ENCODE measurements around the gene ITGB4. TPM values are rescaled to one million over a fixed set of nuclear protein-coding genes. Genes with fewer than 3 reads are reported as not detected.

ITGB4 gene
- total RNA-seq, 2 experiments from 2014 or later, result 0.64 to 1.4 TPM

GRCh38 chr17:75692976-75693375, 28.3 kb upstream of the ITGB4 start:
- no peak overlapping the region for H3K4me3 Mint-ChIP-seq
- H3K4me1 Mint-ChIP-seq, result peaks cover 47% of the 10 kb centered on the region
- DNase-seq, result no peak
- no peaks in the 10 kb centered on the region for H3K27me3 Mint-ChIP-seq
- H3K9me3 Mint-ChIP-seq, result no peaks in the 10 kb centered on the region
- H3K27ac Mint-ChIP-seq, result no peak overlapping the region
- H3K36me3 Mint-ChIP-seq, result peaks cover 13% of the 10 kb centered on the region

- H3K9me3 Mint-ChIP-seq, result no peaks in the 10 kb centered on the region
- no peaks in the 10 kb centered on the region for H3K27me3 Mint-ChIP-seq
- no peak for DNase-seq
- no peak overlapping the region for H3K27ac Mint-ChIP-seq
- no peak overlapping the region for H3K4me3 Mint-ChIP-seq
- peaks cover 15% of the 10 kb centered on the region for H3K36me3 Mint-ChIP-seq
- H3K4me1 Mint-ChIP-seq, result peaks cover 39% of the 10 kb centered on the region
Observed at GRCh38 chr17:75693500-75694481, 27.5 kb upstream of the ITGB4 start.

GRCh38 chr17:75694536-75694935, 26.7 kb upstream of the ITGB4 start:
- H3K4me1 Mint-ChIP-seq, result peaks cover 32% of the 10 kb centered on the region
- no peak for DNase-seq
- no peaks in the 10 kb centered on the region for H3K27me3 Mint-ChIP-seq
- H3K9me3 Mint-ChIP-seq, result no peaks in the 10 kb centered on the region
- H3K36me3 Mint-ChIP-seq, result peaks cover 12% of the 10 kb centered on the region
- no peak overlapping the region for H3K27ac Mint-ChIP-seq
- H3K4me3 Mint-ChIP-seq, result no peak overlapping the region

GRCh38 chr17:75695141-75695829, 26.0 kb upstream of the ITGB4 start:
- peak overlapping the region; percentile 22 for H3K27ac Mint-ChIP-seq

GRCh38 chr17:75695830-75696271, 25.4 kb upstream of the ITGB4 start:
- DNase-seq, result no peak
- H3K4me1 Mint-ChIP-seq, result peaks cover 21% of the 10 kb centered on the region
- H3K27me3 Mint-ChIP-seq, result no peaks in the 10 kb centered on the region
- peaks cover 5% of the 10 kb centered on the region for H3K36me3 Mint-ChIP-seq
- no peak overlapping the region for H3K27ac Mint-ChIP-seq
- no peak overlapping the region for H3K4me3 Mint-ChIP-seq
- H3K9me3 Mint-ChIP-seq, result no peaks in the 10 kb centered on the region

More at GRCh38 chr17:75695141-75695829, 26.0 kb upstream of the ITGB4 start:
- peaks cover 26% of the 10 kb centered on the region for H3K4me1 Mint-ChIP-seq
- H3K36me3 Mint-ChIP-seq, result peaks cover 11% of the 10 kb centered on the region
- no peak overlapping the region for H3K4me3 Mint-ChIP-seq
- no peak for DNase-seq
- no peaks in the 10 kb centered on the region for H3K9me3 Mint-ChIP-seq
- no peaks in the 10 kb centered on the region for H3K27me3 Mint-ChIP-seq

- Mint-ChIP-seq H3K27me3 (no peaks in the 10 kb centered on the region), H3K4me3 (no peak overlapping the region), H3K9me3 (no peaks in the 10 kb centered on the region), H3K4me1 (peaks cover 5% of the 10 kb centered on the region), H3K36me3 (peaks cover 3% of the 10 kb centered on the region), H3K27ac (no peak overlapping the region)
- DNase-seq, result no peak
Observed at GRCh38 chr17:75697651-75698291, 23.5 kb upstream of the ITGB4 start.

- Mint-ChIP-seq H3K4me3 (no peak overlapping the region), H3K4me1 (peaks cover 5% of the 10 kb centered on the region), H3K9me3 (no peaks in the 10 kb centered on the region), H3K27ac (no peak overlapping the region), H3K36me3 (peaks cover 3% of the 10 kb centered on the region), H3K27me3 (no peaks in the 10 kb centered on the region)
- DNase-seq, result no peak
Observed at GRCh38 chr17:75698659-75699058, 22.6 kb upstream of the ITGB4 start.

- H3K27ac Mint-ChIP-seq, result no peak overlapping the region
- H3K27me3 Mint-ChIP-seq, result no peaks in the 10 kb centered on the region
- DNase-seq, result no peak
- H3K36me3 Mint-ChIP-seq, result peaks cover 9% of the 10 kb centered on the region
- no peaks in the 10 kb centered on the region for H3K9me3 Mint-ChIP-seq
- H3K4me3 Mint-ChIP-seq, result no peak overlapping the region
- peaks cover 2% of the 10 kb centered on the region for H3K4me1 Mint-ChIP-seq
Observed at GRCh38 chr17:75701288-75701687, 20.0 kb upstream of the ITGB4 start.

- H3K27me3 Mint-ChIP-seq, result no peaks in the 10 kb centered on the region
- H3K4me1 Mint-ChIP-seq, result no peaks in the 10 kb centered on the region
- H3K27ac Mint-ChIP-seq, result no peak overlapping the region
- no peak overlapping the region for H3K4me3 Mint-ChIP-seq
- peaks cover 12% of the 10 kb centered on the region for H3K36me3 Mint-ChIP-seq
- no peak for DNase-seq
- H3K9me3 Mint-ChIP-seq, result no peaks in the 10 kb centered on the region
Observed at GRCh38 chr17:75703191-75703590, 18.1 kb upstream of the ITGB4 start.

GRCh38 chr17:75703591-75703990, 17.7 kb upstream of the ITGB4 start:
- no peaks in the 10 kb centered on the region for H3K4me1 Mint-ChIP-seq
- H3K27ac Mint-ChIP-seq, result no peak overlapping the region
- no peak for DNase-seq
- H3K36me3 Mint-ChIP-seq, result peaks cover 12% of the 10 kb centered on the region
- no peaks in the 10 kb centered on the region for H3K9me3 Mint-ChIP-seq
- H3K27me3 Mint-ChIP-seq, result no peaks in the 10 kb centered on the region
- H3K4me3 Mint-ChIP-seq, result no peak overlapping the region

- Mint-ChIP-seq H3K27me3 (no peaks in the 10 kb centered on the region), H3K27ac (no peak overlapping the region), H3K9me3 (no peaks in the 10 kb centered on the region), H3K4me1 (no peaks in the 10 kb centered on the region), H3K36me3 (peaks cover 9% of the 10 kb centered on the region), H3K4me3 (no peak overlapping the region)
- no peak for DNase-seq
Observed at GRCh38 chr17:75704963-75705875, 16.0 kb upstream of the ITGB4 start.

- no peaks in the 10 kb centered on the region for H3K9me3 Mint-ChIP-seq
- H3K27me3 Mint-ChIP-seq, result no peaks in the 10 kb centered on the region
- no peak for DNase-seq
- no peaks in the 10 kb centered on the region for H3K4me1 Mint-ChIP-seq
- peaks cover 9% of the 10 kb centered on the region for H3K36me3 Mint-ChIP-seq
- no peak overlapping the region for H3K27ac Mint-ChIP-seq
- H3K4me3 Mint-ChIP-seq, result no peak overlapping the region
Observed at GRCh38 chr17:75706042-75706728, 15.1 kb upstream of the ITGB4 start.

GRCh38 chr17:75707079-75707571, 14.1 kb upstream of the ITGB4 start:
- no peak for DNase-seq
- Mint-ChIP-seq H3K36me3 (peaks cover 9% of the 10 kb centered on the region), H3K4me3 (no peak overlapping the region), H3K27me3 (no peaks in the 10 kb centered on the region), H3K9me3 (no peaks in the 10 kb centered on the region), H3K27ac (peak overlapping the region; percentile 38), H3K4me1 (no peaks in the 10 kb centered on the region)

GRCh38 chr17:75712446-75712845, 8.8 kb upstream of the ITGB4 start:
- H3K4me3 Mint-ChIP-seq, result no peak overlapping the region
- no peaks in the 10 kb centered on the region for H3K4me1 Mint-ChIP-seq
- no peaks in the 10 kb centered on the region for H3K9me3 Mint-ChIP-seq
- H3K27ac Mint-ChIP-seq, result no peak overlapping the region
- H3K27me3 Mint-ChIP-seq, result peaks cover 5% of the 10 kb centered on the region
- H3K36me3 Mint-ChIP-seq, result peaks cover 3% of the 10 kb centered on the region
- no peak for DNase-seq

Measured in activated naive CD8-positive, alpha-beta T cell treated with anti-CD3 and anti-CD28 coated beads for 36 hours (primary cell).